AG04449 (cell line): ENCODE data around the gene WDR86.

ENCODE experiments used
- CTCF ChIA-PET: fragments of 350-600 bp; formaldehyde crosslinking; extraction: SDS; loops from one replicate; lab custom pipeline; 2021; ENCODE audit warnings: antibody characterized with exemption; lab: Yijun Ruan, JAX
- POLR2A ChIA-PET: fragments of 400-600, 350-600 bp; formaldehyde crosslinking; extraction: SDS; loops from one replicate; lab custom pipeline; 2020; ENCODE audit warnings: antibody characterized with exemption, inconsistent platforms; lab: Yijun Ruan, JAX
- DNase-seq: peaks from one replicate; pipeline ENCODE4 v3.0.0-alpha.2; 2010; ENCODE audit warnings: low read depth, low spot score
- H3K4me3 ChIP-seq: 2 replicates; pipeline ENCODE4 v1.5.1; 2011; ENCODE audit warnings: low read depth, mild to moderate bottlenecking, control low read depth, low read length
- CTCF ChIP-seq: IDR thresholded peaks from one replicate; pipeline ENCODE4 v1.5.1; 2011; ENCODE audit warnings: mild to moderate bottlenecking, moderate library complexity, low read length, control low read depth, inconsistent platforms; ENCODE audit not compliant: insufficient read depth; ENCODE audit errors: missing control alignments

Gene WDR86

DNA sequence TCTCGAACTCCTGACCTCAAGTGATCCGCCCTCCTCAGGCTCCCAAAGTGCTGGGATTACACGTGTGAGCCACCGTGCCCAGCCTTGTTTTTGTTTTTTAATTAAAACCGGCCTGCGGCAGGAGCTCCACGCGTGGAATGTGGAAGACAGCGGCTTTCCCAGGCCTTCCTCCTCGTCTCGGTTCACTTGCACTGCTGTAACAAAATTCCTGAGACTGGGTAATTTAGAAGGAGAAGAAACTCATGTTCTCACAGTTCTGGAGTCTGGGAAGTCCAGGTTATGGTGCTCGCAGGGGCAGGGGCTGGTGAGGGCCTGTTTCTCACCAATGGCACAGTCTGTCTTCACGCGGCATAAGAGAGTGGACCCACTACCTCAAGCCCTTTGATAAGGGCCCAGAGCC is 44.5 kb upstream of the WDR86 start:
- peak; percentile 16 for DNase-seq
- CTCF ChIA-PET = interaction anchor here (14.9 kb wide), 1 partner anchor 84 kb away, joined by 270 read pairs; no protein-coding TSS in a partner anchor
- POLR2A ChIA-PET = no interaction called here
- no peak for TF ChIP-seq CTCF
- H3K4me3 ChIP-seq = no peak overlapping the region

GRCh38 chr7:151453326-151453791 is 43.5 kb upstream of the WDR86 start:
- no peak for TF ChIP-seq CTCF
- POLR2A ChIA-PET = no interaction called here
- CTCF ChIA-PET = interaction anchor here (1.3 to 14.9 kb wide), 2 partner anchors 83 to 116 kb away, joined by 3 to 270 read pairs; no protein-coding TSS in a partner anchor
- no peak for DNase-seq
- no peak overlapping the region for H3K4me3 ChIP-seq

DNA sequence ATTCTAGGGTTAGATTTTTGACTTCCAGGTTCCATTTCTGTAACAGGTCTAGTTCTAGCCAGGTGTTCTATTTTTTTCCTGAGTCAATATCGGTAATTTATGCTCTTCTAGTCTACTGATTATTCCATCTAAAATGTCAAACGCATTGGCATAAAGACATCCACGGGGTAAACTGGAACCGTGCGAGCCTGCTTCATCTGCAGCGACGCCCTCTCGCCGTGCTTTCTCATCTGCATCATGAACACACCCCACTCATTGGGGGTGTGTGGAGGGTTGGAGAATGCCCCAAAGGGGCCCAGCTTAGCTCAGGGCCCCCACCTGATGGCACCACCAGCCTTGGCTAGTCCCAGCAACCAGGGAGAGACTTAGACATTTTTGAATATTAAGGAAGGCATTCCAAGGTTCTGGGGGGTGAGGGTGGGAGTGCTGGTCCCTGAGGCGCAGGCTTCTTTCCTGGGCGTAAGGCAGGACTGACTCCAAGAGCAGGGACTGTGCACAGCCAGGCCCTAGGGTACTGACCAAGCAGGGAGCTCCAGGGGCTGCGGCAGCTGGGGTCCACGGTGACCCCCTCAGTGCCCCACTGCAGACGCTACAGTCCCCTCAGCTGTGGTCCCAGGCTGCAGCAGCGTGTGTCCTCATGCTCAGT is 43.0 kb upstream of the WDR86 start:
- TF ChIP-seq CTCF = no peak
- no peak for DNase-seq
- ChIA-PET CTCF (interaction anchor here (1.3 to 14.9 kb wide), 2 partner anchors 82 to 116 kb away, joined by 3 to 270 read pairs; no protein-coding TSS in a partner anchor), POLR2A (no interaction called here)
- H3K4me3 ChIP-seq = no peak overlapping the region

GRCh38 chr7:151451626-151452571 is 42.1 kb upstream of the WDR86 start:
- no peak for DNase-seq
- TF ChIP-seq CTCF = no peak
- H3K4me3 ChIP-seq = no peak overlapping the region
- CTCF ChIA-PET = interaction anchor here (0.9 to 14.9 kb wide), 5 partner anchors 14 to 307 kb away, joined by 3 to 270 read pairs (median 48); partner anchors contain the start of gene CRYGN
- POLR2A ChIA-PET = no interaction called here

GRCh38 chr7:151451156-151451555 is 41.3 kb upstream of the WDR86 start:
- ChIA-PET CTCF (interaction anchor here (0.7 to 14.9 kb wide), 8 partner anchors 8 to 308 kb away, joined by 3 to 270 read pairs (median 53); partner anchors contain the start of gene CRYGN), POLR2A (interaction anchor here (0.6 kb wide), 1 partner anchor 87 kb away, joined by 4 read pairs; no protein-coding TSS in a partner anchor)
- DNase-seq = no peak
- TF ChIP-seq CTCF = no peak
- no peak overlapping the region for H3K4me3 ChIP-seq

GRCh38 chr7:151449990-151450389 is 40.2 kb upstream of the WDR86 start:
- ChIA-PET CTCF (interaction anchor here (0.7 to 14.9 kb wide), 21 partner anchors 8 to 309 kb away, joined by 3 to 270 read pairs (median 7); partner anchors contain the start of gene CRYGN), POLR2A (no interaction called here)
- DNase-seq = no peak
- no peak overlapping the region for H3K4me3 ChIP-seq
- TF ChIP-seq CTCF = no peak
